Panc1 (cell line): ENCODE results near the gene HSF2BP. TPM values are rescaled to one million over a fixed set of nuclear protein-coding genes. Genes with fewer than 3 reads are reported as not detected.

Experiments used
- ATAC-seq: fragments of 200-7000 bp; cut with Tn5 transposase; 2 replicates; pipeline ENCODE4 v1.9.1; 2020; ENCODE audit warnings: mild to moderate bottlenecking, moderate library complexity
- BruUV-seq: library from RNA; stranded (reverse); fragments of 400-500 nt; replicated peaks from 2 replicates; lab custom pipeline; 2021; lab: Mats Ljungman, UMichigan
- CTCF ChIA-PET: fragments of 300-600 bp; sonication (Branson Sonifier 250); formaldehyde crosslinking; loops from one replicate; lab custom pipeline; 2022; ENCODE audit warnings: antibody characterized with exemption; lab: Charles Lee
- POLR2A ChIA-PET: fragments of 300-600 bp; sonication (Branson Sonifier 250); formaldehyde crosslinking; loops from one replicate; lab custom pipeline; 2022; ENCODE audit warnings: antibody characterized with exemption; lab: Charles Lee
- DNase-seq: peaks from one replicate; pipeline ENCODE4 v3.0.0-alpha.2; 2010; ENCODE audit warnings: low read depth, low spot score
- H3K27ac ChIP-seq: 2 replicates; pipeline ENCODE4 v1.5.1; 2011; ENCODE audit warnings: mild to moderate bottlenecking, low read length, inconsistent platforms
- H3K27me3 ChIP-seq: fragments of 200-500 bp; sonication (Bioruptor generic); 2 replicates; pipeline ENCODE4 v1.6.0; 2014; ENCODE audit warnings: low read length, inconsistent platforms; ENCODE audit not compliant: control insufficient read depth, insufficient read depth
- H3K36me3 ChIP-seq: fragments of 200-500 bp; sonication (Bioruptor generic); 2 replicates; pipeline ENCODE4 v1.5.1; 2014; ENCODE audit warnings: inconsistent platforms, mild to moderate bottlenecking, low read length, moderate library complexity; ENCODE audit not compliant: control insufficient read depth, insufficient read depth
- H3K4me1 ChIP-seq: 2 replicates; pipeline ENCODE4 v1.5.1; 2011; ENCODE audit warnings: inconsistent platforms, mild to moderate bottlenecking, low read length, moderate library complexity; ENCODE audit not compliant: control insufficient read depth, insufficient read depth
- H3K4me3 ChIP-seq, 2 experiments: 2 replicates each; pipeline ENCODE4 v1.5.1; 2011 to 2012; ENCODE audit warnings: low read depth in 2 of 2, low read length in 2 of 2, mild to moderate bottlenecking in 2 of 2, inconsistent platforms in 1 of 2, moderate library complexity in 1 of 2
- H3K9me3 ChIP-seq: fragments of 200-500 bp; sonication (Bioruptor generic); 2 replicates; pipeline ENCODE4 v1.5.1; 2014; ENCODE audit warnings: low read depth, mild to moderate bottlenecking, inconsistent platforms, low read length, moderate library complexity; ENCODE audit not compliant: control insufficient read depth, insufficient read depth
- CTCF ChIP-seq: fragments of 450-650 bp; IDR thresholded peaks from 2 replicates; pipeline ENCODE4 v1.5.1; 2017; ENCODE audit warnings: mild to moderate bottlenecking
- POLR2AphosphoS5 ChIP-seq: IDR thresholded peaks from 2 replicates; pipeline ENCODE4 v1.6.1; 2012; ENCODE audit warnings: mild to moderate bottlenecking, low read depth, low read length, moderate library complexity
- REST ChIP-seq, 2 experiments: IDR thresholded peaks; 2 replicates each; pipeline ENCODE4 v1.6.1; 2011 to 2012; ENCODE audit warnings: low read depth in 2 of 2, control low read depth in 1 of 2, low read length in 1 of 2, mild to moderate bottlenecking in 1 of 2, moderate library complexity in 1 of 2; ENCODE audit not compliant: insufficient read depth in 1 of 2
- SIN3A ChIP-seq: IDR thresholded peaks from 2 replicates; pipeline ENCODE4 v1.6.1; 2012; ENCODE audit warnings: low read depth, mild to moderate bottlenecking, low read length, moderate library complexity, borderline replicate concordance; ENCODE audit not compliant: insufficient read depth
- TCF7L2 ChIP-seq: IDR thresholded peaks from 2 replicates; pipeline ENCODE4 v1.6.1; 2011; ENCODE audit warnings: mild to moderate bottlenecking, low read depth, low read length, inconsistent platforms
- in situ Hi-C: cut with HindIII; loops from 2 replicates; pipeline ENCODE4 v1.10.0; 2016; ENCODE audit warnings: low sequenced_read_pairs, low pct_unique_long_range_greater_than_20kb
- intact Hi-C: fragments of 100-400 bp; cut with micrococcal nuclease; formaldehyde crosslinking; loops from one replicate; pipeline ENCODE4 v1.10.0; 2022; ENCODE audit not compliant: unreplicated experiment
- total RNA-seq: library from RNA; stranded (reverse); gene quantifications from one replicate; pipeline ENCODE4 v1.2.1, GENCODE V29; 2021; ENCODE audit not compliant: unreplicated experiment

The HSF2BP gene
- total RNA-seq, 1 experiment from 2014 or later: 4.2 TPM

DNA sequence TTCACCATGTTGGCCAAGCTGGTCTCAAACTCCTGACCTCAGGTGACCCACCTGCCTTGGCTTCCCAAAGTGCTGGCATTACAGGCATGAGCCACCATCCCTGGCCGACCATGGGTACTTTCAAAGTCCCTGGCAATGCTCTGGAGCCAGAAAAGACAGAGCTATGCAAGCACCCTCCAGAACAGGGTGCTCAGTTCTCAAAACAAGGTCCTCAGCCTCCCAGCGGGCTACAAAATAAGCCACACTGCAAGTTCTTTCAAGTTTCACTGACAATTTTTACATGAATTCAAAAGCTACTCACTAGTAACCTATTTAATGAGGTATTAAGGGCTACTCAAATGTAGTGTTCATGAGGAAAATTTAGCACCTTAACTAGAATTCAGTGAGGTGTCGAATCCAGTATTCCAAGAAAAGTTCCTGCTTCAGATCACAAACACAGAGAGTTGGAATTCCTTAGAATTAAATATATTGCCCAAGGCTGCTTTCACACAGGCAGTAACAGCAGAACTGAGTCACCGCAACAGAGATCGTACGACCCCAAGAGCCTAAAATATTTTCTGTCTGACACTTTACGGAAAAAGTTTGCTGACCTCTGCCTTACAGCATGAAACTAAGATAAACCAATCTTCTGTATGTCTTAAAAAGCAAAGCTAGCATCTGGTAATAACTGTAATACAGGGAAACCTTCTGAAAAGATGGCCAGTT is 60.7 kb downstream of the HSF2BP start:
- in situ Hi-C loops (no loop called here), intact Hi-C loops (no loop called here)
- Histone ChIP-seq H3K27me3 (no peaks in the 10 kb centered on the region), H3K4me3 (no peak overlapping the region), H3K36me3 (no peaks in the 10 kb centered on the region), H3K27ac (peak overlapping the region; percentile 80), H3K9me3 (no peaks in the 10 kb centered on the region), H3K4me1 (peaks cover 62% of the 10 kb centered on the region)
- TSS peak; percentile 57 for BruUV-seq
- DNase-seq (no peak), ATAC-seq (no peak)
- ChIA-PET POLR2A (interaction anchor here (0.5 to 0.7 kb wide), 4 partner anchors 9 to 31 kb away, joined by 3 to 4 read pairs (median 4); no protein-coding TSS in a partner anchor), CTCF (interaction anchor here (1.6 kb wide), 1 partner anchor 13 kb away, joined by 4 read pairs; no protein-coding TSS in a partner anchor)
- TF ChIP-seq TCF7L2 (no peak), POLR2AphosphoS5 (no peak), SIN3A (no peak), CTCF (no peak), REST (IDR thresholded peaks at IDR 0.05; ENCODE audit: insufficient read depth in 1 of 2, low read depth in 2 of 2, low read length in 1 of 2) (no peak)

DNA sequence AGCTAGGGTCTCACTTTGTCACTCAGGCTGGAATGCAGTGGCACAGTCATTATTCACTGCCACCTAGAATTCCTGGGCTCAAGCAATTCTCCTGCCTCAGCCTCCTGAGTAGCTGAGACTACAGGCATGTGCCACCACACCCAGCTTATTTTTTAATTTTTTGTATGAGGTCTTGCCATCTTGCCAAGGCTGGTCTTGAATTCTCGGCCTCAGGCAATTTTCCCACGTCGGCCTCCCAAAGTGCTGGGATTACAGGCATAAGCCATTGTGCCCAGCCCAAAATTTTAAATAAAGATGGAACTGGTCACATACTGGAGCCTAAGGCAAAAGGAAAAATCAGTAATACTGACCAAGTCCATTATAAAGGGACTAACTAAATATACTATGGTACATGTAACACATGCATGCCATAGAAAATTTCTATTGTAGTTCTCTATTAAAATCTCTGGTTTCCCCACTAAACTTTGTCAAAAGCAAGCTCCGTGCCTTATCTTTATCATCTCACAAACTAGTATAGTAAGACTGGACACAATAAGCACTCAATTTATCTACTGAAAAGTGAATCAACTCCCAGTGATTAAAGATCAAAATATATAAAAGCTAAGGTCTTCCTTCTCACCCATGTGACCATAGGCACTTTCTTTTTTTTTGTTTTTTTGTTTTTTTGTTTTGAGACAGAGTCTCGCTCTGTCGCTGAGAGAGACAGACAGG is 61.6 kb downstream of the HSF2BP start:
- H3K4me3 ChIP-seq: no peak overlapping the region
- intact Hi-C loops: no loop called here
- ChIA-PET CTCF (interaction anchor here (1.6 kb wide), 1 partner anchor 14 kb away, joined by 4 read pairs; no protein-coding TSS in a partner anchor), POLR2A (interaction anchor here (0.5 to 0.7 kb wide), 2 partner anchors 12 to 21 kb away, joined by 3 to 4 read pairs; no protein-coding TSS in a partner anchor)
- no peaks in the 10 kb centered on the region for H3K36me3 ChIP-seq
- TF ChIP-seq CTCF (no peak), REST (IDR thresholded peaks at IDR 0.05; ENCODE audit: insufficient read depth in 1 of 2, low read depth in 2 of 2, low read length in 1 of 2) (no peak), TCF7L2 (no peak), SIN3A (no peak), POLR2AphosphoS5 (no peak)
- BruUV-seq: no TSS peak
- DNase-seq (no peak), ATAC-seq (no peak)
- H3K27me3 ChIP-seq: no peaks in the 10 kb centered on the region
- H3K9me3 ChIP-seq: no peaks in the 10 kb centered on the region
- H3K4me1 ChIP-seq: peaks cover 53% of the 10 kb centered on the region
- in situ Hi-C loops: no loop called here
- H3K27ac ChIP-seq: peak overlapping the region; percentile 80
